Lower leg skin (tissue), 3 donors: Measurements from ENCODE around the gene MOCS1.

Experiments used
- CTCF ChIP-seq, 3 donors: fragments of 450-650 bp; IDR thresholded peaks; one replicate each; pipeline ENCODE4 v1.5.1; 2016; ENCODE audit warnings: antibody characterized with exemption in 3 of 3, mild to moderate bottlenecking in 3 of 3, moderate library complexity in 2 of 3
- POLR2A ChIP-seq, 2 donors: fragments of 450-650 bp; IDR thresholded peaks; one replicate each; pipeline ENCODE4 v1.6.1; 2016 to 2017; ENCODE audit warnings: antibody characterized with exemption in 2 of 2, mild to moderate bottlenecking in 1 of 2, moderate library complexity in 1 of 2

GRCh38 chr6:39882531-39882899 lies 51.7 kb downstream of the MOCS1 start:
- TF ChIP-seq POLR2A (IDR thresholded peaks at IDR 0.05) (no peak), CTCF (IDR thresholded peaks at IDR 0.05) (no peak)
